ENCODE measurements around the gene SKIC3.

DNA sequence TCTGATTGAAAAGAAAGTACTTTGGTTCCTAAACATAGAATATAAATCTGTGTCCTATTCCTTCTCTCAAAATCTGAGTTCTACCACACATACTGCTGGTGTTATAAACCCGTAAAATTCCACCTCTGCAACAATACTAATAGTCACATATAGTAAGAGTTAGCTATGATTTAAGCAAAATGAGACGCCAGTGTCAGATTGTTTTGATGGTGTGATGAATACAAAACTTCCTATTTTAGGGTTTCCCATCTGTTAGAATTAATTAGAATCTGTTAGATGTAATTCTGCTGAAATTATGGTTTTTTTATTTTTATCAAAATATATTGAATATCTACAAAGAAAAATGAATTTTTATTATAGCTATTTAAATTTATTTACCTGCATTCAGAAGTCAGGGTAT lies 26.8 kb upstream of the SKIC3 start:
- no peak for TF ChIP-seq POLR2A (IDR thresholded peaks at IDR 0.05; ENCODE audit: low read length)
- no peak for TF ChIP-seq SMC3 (IDR thresholded peaks at IDR 0.05)
- TF ChIP-seq, protein P1, sequence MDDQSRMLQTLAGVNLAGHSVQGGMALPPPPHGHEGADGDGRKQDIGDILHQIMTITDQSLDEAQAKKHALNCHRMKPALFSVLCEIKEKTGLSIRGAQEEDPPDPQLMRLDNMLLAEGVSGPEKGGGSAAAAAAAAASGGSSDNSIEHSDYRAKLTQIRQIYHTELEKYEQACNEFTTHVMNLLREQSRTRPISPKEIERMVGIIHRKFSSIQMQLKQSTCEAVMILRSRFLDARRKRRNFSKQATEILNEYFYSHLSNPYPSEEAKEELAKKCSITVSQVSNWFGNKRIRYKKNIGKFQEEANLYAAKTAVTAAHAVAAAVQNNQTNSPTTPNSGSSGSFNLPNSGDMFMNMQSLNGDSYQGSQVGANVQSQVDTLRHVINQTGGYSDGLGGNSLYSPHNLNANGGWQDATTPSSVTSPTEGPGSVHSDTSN (IDR thresholded peaks at IDR 0.05) = no peak
- TF ChIP-seq RAD21 (conservative IDR thresholded peaks at IDR 0.05 in 1 of 2, IDR thresholded peaks at IDR 0.05 in 1 of 2) = no peak
- TF ChIP-seq, protein P2, sequence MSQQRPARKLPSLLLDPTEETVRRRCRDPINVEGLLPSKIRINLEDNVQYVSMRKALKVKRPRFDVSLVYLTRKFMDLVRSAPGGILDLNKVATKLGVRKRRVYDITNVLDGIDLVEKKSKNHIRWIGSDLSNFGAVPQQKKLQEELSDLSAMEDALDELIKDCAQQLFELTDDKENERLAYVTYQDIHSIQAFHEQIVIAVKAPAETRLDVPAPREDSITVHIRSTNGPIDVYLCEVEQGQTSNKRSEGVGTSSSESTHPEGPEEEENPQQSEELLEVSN (IDR thresholded peaks at IDR 0.05; ENCODE audit: borderline replicate concordance, low read depth) = no peak
- no peak for TF ChIP-seq RFX5 (IDR thresholded peaks at IDR 0.05)
- TF ChIP-seq POLR2AphosphoS2 (conservative IDR thresholded peaks at IDR 0.05; ENCODE audit: low read length) = no peak
- TF ChIP-seq, protein P3, sequence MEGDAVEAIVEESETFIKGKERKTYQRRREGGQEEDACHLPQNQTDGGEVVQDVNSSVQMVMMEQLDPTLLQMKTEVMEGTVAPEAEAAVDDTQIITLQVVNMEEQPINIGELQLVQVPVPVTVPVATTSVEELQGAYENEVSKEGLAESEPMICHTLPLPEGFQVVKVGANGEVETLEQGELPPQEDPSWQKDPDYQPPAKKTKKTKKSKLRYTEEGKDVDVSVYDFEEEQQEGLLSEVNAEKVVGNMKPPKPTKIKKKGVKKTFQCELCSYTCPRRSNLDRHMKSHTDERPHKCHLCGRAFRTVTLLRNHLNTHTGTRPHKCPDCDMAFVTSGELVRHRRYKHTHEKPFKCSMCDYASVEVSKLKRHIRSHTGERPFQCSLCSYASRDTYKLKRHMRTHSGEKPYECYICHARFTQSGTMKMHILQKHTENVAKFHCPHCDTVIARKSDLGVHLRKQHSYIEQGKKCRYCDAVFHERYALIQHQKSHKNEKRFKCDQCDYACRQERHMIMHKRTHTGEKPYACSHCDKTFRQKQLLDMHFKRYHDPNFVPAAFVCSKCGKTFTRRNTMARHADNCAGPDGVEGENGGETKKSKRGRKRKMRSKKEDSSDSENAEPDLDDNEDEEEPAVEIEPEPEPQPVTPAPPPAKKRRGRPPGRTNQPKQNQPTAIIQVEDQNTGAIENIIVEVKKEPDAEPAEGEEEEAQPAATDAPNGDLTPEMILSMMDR (IDR thresholded peaks at IDR 0.05) = no peak
- TF ChIP-seq RCOR1 (IDR thresholded peaks at IDR 0.05; ENCODE audit: low read depth, low read length) = no peak
- TF ChIP-seq, protein P4, sequence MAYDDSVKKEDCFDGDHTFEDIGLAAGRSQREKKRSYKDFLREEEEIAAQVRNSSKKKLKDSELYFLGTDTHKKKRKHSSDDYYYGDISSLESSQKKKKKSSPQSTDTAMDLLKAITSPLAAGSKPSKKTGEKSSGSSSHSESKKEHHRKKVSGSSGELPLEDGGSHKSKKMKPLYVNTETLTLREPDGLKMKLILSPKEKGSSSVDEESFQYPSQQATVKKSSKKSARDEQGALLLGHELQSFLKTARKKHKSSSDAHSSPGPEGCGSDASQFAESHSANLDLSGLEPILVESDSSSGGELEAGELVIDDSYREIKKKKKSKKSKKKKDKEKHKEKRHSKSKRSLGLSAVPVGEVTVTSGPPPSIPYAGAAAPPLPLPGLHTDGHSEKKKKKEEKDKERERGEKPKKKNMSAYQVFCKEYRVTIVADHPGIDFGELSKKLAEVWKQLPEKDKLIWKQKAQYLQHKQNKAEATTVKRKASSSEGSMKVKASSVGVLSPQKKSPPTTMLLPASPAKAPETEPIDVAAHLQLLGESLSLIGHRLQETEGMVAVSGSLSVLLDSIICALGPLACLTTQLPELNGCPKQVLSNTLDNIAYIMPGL (CRISPR knock-in tag; IDR thresholded peaks at IDR 0.05; ENCODE audit: borderline replicate concordance) = no peak
- no peak for TF ChIP-seq SREBF2 (IDR thresholded peaks at IDR 0.05)
- TF ChIP-seq, protein P5, sequence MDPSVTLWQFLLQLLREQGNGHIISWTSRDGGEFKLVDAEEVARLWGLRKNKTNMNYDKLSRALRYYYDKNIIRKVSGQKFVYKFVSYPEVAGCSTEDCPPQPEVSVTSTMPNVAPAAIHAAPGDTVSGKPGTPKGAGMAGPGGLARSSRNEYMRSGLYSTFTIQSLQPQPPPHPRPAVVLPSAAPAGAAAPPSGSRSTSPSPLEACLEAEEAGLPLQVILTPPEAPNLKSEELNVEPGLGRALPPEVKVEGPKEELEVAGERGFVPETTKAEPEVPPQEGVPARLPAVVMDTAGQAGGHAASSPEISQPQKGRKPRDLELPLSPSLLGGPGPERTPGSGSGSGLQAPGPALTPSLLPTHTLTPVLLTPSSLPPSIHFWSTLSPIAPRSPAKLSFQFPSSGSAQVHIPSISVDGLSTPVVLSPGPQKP (IDR thresholded peaks at IDR 0.05; ENCODE audit: low read depth, low read length) = no peak

Measured in A549 (cell line).